ENCODE measurements around the gene OR5AN1.
"Not testable (repeated sequence)": the region's sequence is repeated elsewhere in the genome, so short reads cannot be mapped to it uniquely, and the experiment has no call there.

The OR5AN1 gene, protein sequence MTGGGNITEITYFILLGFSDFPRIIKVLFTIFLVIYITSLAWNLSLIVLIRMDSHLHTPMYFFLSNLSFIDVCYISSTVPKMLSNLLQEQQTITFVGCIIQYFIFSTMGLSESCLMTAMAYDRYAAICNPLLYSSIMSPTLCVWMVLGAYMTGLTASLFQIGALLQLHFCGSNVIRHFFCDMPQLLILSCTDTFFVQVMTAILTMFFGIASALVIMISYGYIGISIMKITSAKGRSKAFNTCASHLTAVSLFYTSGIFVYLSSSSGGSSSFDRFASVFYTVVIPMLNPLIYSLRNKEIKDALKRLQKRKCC

DNA sequence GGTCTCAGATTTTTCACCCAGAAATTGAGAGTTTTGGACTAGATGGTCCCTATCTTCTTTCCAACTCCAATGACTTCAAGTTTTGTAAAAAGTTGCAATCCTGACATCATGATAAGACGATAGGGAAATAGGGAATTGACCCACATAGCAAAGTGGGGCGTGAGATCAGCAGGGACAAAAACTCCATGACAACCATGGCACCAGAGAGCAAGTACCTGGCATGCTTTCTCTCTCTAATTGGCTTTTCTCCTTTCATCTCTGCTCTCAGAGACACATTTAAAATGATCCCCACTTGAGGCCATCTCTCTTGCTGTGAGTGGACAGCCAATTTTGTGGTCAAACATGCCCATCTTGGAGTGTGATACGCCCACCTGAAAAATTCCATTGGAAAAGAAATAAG, at the start of gene OR5AN1:
Gene OR5AN1 (plus strand): TSS at position 301 of the 400 bp plus-strand sequence. CDS start 5,564 bp downstream, outside the sequence.
- no peak for DNase-seq (ENCODE audit: low read depth)
- H3K4me3 ChIP-seq (ENCODE audit: low read depth, low read length) = no peak within 1 kb of the TSS
- no peak for TF ChIP-seq CTCF (IDR thresholded peaks at IDR 0.05; ENCODE audit: insufficient read depth, low read depth, low read length, missing control alignments)

DNA sequence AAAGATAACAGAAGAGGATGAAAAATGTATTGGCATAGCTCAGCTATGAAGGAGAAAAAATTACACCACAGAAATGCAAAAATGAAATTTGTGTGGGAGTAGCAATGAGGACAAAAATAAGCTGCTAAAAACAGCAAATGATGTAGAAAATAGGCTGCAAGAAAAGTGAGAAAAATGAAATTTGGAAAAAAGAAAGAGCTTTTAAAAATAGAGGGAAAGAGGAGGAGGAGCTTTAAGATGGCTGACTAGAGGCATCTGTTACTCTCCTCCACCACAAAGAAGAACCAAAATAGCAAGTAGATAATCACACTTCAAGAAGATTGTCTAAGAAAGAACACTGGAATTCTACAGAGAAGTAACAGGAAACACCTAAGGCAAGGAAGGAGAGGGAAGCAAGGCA, 23.7 kb upstream of the OR5AN1 start:
- TF ChIP-seq CTCF (IDR thresholded peaks at IDR 0.05; ENCODE audit: insufficient read depth, low read depth, low read length, missing control alignments) = no peak
- H3K4me3 ChIP-seq (ENCODE audit: low read depth, low read length) = no peak overlapping the region
- DNase-seq (ENCODE audit: low read depth) = no peak

DNA sequence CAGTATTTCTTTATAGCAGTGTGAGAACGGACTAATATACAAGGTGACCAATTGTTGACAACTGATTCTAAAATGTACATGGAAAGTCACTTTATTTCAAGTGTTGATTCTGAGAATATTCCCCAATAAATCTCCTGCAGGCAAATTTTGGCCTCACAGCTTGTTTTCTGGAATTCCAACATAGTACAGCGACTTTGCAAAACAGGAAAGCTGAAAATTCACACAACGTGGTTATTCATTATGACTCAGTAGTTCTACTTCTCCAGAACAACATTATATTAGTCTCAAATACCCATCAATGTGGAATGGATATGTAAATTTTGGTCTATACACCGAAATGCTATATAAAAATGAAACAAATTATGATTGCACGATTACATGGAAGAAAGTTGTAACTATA, 22.5 kb upstream of the OR5AN1 start:
- no peak overlapping the region for H3K4me3 ChIP-seq (ENCODE audit: low read depth, low read length)
- TF ChIP-seq CTCF (IDR thresholded peaks at IDR 0.05; ENCODE audit: insufficient read depth, low read depth, low read length, missing control alignments) = no peak
- no peak for DNase-seq (ENCODE audit: low read depth)

DNA sequence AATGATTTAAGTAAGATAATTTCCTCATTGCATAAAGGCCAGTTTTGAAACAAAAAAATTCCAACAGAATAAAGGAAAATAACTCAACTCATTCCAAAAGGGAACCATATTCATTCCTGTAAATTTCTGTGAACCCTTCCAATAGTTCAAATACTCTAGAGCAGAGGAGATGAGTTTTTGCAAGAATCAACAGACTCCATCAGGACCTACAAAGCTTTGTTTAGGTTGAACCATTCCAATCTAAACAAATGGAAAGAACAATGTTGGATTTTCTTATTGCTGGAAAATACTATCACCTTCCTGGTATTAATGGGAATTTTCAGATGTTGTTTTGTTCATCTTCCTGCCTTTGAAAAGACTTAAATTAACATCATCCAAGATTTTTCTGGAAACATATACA, 21.8 kb upstream of the OR5AN1 start:
- TF ChIP-seq CTCF (IDR thresholded peaks at IDR 0.05; ENCODE audit: insufficient read depth, low read depth, low read length, missing control alignments) = no peak
- no peak overlapping the region for H3K4me3 ChIP-seq (ENCODE audit: low read depth, low read length)
- no peak for DNase-seq (ENCODE audit: low read depth)

GRCh38 chr11:59349657-59350056, 9.0 kb upstream of the OR5AN1 start:
- DNase-seq (ENCODE audit: low read depth); H3K4me3 ChIP-seq (ENCODE audit: low read depth, low read length): not testable (repeated sequence)

DNA sequence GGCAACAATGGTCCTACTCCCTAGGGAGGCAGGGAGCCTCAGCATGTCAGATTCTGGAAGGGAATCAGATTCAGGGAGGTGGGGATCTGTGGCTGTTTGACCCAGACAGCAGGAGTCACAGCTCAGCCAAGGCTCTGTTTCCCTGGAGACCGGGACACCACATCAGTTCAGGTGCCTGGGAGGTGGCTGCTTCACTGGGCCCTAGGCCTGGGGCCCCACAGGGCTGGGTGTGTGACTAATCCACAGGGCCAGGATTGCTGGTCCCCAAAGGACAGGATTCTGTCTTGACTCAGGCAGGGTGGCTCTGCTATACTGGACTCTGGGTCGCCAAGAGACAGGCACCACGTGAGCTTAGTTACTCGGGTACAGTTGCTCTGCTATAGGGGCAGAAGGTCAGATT, 3.5 kb upstream of the OR5AN1 start:
- H3K4me3 ChIP-seq (ENCODE audit: low read depth, low read length) = no peak overlapping the region
- no peak for TF ChIP-seq CTCF (IDR thresholded peaks at IDR 0.05; ENCODE audit: insufficient read depth, low read depth, low read length, missing control alignments)
- no peak for DNase-seq (ENCODE audit: low read depth)

DNA sequence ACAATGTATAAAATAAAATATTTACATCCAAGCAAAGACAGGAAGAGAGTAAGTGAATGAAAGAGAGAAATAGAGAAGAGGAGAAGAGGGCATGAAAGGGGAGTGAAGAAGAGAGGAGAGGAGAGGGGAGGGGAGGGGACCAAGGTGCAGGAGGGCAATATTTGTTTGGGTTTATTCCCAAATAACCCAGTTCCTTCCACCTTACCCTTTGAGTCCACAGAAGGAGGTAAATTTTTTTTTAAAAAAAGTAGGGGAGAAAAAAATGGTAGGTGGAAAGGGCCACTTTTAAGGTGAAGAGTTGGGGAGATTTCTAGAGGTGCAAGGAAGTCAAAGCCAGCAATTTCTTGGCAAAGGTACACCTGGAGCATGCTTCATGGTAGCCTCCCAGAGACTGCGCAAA, 2.1 kb upstream of the OR5AN1 start:
- H3K4me3 ChIP-seq (ENCODE audit: low read depth, low read length) = no peak overlapping the region
- no peak for DNase-seq (ENCODE audit: low read depth)
- TF ChIP-seq CTCF (IDR thresholded peaks at IDR 0.05; ENCODE audit: insufficient read depth, low read depth, low read length, missing control alignments) = no peak

Measured in GM12865 (cell line).